G401.6 (cell line): Measurements from ENCODE around the gene SEMA6D.

ENCODE experiments used
- FAIRE-seq: peaks from 2 replicates; lab custom pipeline; 2012; peaks lifted over from hg19 to GRCh38; lab: Jason Lieb, UNC

Gene SEMA6D

GRCh38 chr15:47788685-47789084 lies 71.4 kb downstream of the SEMA6D start:
- no peak for FAIRE-seq

DNA sequence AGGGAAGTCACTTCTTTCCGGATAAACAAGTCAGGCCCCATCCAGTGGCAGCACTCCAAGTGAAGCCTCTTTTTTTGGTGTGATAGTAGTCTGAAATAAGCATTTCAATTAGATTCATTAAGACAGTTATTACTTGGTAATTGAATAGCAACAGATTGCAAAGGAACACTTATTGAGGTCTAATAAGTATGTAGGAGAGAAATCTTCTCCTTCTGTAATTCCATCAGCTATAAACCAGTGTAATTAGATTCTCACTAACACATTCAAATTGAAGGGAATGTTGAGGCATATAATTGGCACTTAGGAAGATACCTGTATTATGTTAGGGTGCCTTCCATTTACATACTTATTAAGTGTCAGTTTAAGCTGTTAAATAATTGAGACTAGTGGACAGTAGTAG lies 73.9 kb downstream of the SEMA6D start:
- no peak for FAIRE-seq

- no peak for FAIRE-seq
Observed at GRCh38 chr15:47792231-47792630, 74.9 kb downstream of the SEMA6D start.

GRCh38 chr15:47794252-47794914 lies 77.1 kb downstream of the SEMA6D start:
- FAIRE-seq = no peak

GRCh38 chr15:47795864-47796263 lies 78.6 kb downstream of the SEMA6D start:
- no peak for FAIRE-seq

GRCh38 chr15:47796339-47796738 lies 79.0 kb downstream of the SEMA6D start:
- no peak for FAIRE-seq

GRCh38 chr15:47796830-47797229 lies 79.5 kb downstream of the SEMA6D start:
- FAIRE-seq = no peak

- FAIRE-seq = no peak
Observed at GRCh38 chr15:47801522-47801921, 84.2 kb downstream of the SEMA6D start.

- no peak for FAIRE-seq
Observed at GRCh38 chr15:47802216-47802615, 84.9 kb downstream of the SEMA6D start.

DNA sequence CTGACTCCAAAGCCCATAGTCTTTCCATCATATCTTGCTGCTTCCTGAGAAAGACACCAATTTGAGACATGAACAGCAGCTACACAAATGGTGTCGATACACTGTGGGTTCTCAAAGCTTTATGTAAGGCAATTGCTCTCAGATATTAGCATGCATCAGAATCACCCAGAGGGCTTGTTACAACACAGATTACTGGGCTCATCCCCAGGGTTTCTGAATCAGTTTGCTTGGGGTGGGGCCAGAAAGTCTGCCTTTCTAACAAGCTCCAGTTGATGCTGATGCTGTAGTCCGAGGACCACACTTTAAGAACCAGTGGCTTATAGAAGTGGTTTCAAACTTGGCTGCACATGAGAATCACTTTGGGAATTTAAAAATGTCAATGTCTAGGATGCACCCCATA lies 86.5 kb downstream of the SEMA6D start:
- FAIRE-seq = no peak

- no peak for FAIRE-seq
Observed at GRCh38 chr15:47804733-47805132, 87.4 kb downstream of the SEMA6D start.

DNA sequence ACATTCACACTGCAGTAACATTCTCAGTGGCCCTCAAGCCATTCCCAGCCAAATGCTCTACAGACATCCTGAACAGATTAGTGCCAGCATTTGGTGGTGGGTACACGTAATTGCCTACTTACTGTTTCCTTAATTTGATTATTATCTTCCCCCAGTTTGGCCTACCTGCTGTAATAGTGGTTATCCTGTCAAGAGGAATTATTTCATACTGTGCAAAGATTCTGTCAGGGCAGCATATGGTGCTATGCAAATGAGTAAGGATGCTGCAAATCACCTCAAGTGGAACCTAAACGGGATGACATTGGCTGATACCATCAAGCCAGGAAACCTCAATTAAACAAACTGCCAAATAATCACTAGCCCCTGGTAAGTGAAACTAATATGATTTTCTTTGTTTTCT lies 88.7 kb downstream of the SEMA6D start:
- FAIRE-seq = no peak

DNA sequence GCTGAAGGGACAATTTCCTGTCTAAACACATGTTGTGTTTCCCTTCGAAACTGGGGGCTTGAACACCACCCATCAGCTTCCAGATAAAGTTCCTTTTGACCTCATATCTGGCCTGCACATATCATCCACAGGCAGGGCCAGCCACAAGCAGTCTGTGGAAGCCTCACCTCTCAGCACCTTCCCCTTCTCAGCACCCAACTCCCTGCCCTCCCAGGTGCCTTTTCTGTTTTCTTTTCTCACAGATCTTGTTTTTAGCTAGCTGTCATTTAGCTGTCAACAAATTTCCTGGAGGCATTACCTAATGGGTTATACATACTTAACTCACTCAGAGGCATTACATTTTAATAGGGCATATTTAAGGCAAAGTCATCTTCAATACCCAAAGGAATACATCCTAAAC lies 93.9 kb downstream of the SEMA6D start:
- no peak for FAIRE-seq

DNA sequence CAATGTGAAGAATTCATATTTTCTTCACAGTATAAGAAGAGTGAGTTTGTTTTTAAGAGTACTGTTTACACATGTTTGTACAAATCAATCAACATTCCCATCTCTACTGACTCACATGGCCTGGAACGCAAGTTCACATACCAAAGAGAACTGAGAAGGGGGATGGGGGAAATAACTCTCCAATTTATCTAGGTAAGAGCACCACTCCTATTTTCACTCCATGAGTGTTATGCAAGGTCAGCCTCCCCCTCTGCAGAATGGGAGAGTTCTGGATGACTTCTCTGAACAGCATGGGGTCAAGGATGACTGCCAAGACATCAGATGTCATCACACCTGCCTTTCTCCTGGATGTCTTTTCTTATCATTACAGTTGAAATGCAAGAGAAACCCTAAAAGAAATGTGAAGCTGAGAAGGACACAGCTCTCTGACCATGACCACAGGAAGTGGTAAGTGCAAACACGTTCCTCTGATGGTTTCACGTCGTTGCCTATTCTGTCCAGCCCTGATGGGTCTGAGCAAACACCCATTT lies 95.2 kb downstream of the SEMA6D start:
- no peak for FAIRE-seq

GRCh38 chr15:47813748-47814384 lies 96.6 kb downstream of the SEMA6D start:
- no peak for FAIRE-seq

- no peak for FAIRE-seq
Observed at GRCh38 chr15:47814620-47815019, 97.3 kb downstream of the SEMA6D start.

- FAIRE-seq = no peak
Observed at GRCh38 chr15:47817969-47818548, 100.8 kb downstream of the SEMA6D start.

GRCh38 chr15:47819158-47819557 lies 101.9 kb downstream of the SEMA6D start:
- no peak for FAIRE-seq

GRCh38 chr15:47820057-47820746 lies 102.9 kb downstream of the SEMA6D start:
- FAIRE-seq = no peak

GRCh38 chr15:47820747-47821319 lies 103.5 kb downstream of the SEMA6D start:
- no peak for FAIRE-seq

- FAIRE-seq = no peak
Observed at GRCh38 chr15:47822048-47822447, 104.7 kb downstream of the SEMA6D start.
